AG09309 (cell line): ENCODE measurements around the gene ARF3.
"Not testable (repeated sequence)": the region's sequence is repeated elsewhere in the genome, so short reads cannot be mapped to it uniquely, and the experiment has no call there.

Experiments used
- DNase-seq: peaks from one replicate; pipeline ENCODE4 v3.0.0-alpha.2; 2010; ENCODE audit warnings: low read depth
- H3K4me3 ChIP-seq: 2 replicates; pipeline ENCODE4 v1.5.1; 2011; ENCODE audit warnings: mild to moderate bottlenecking, low read depth, low read length, moderate library complexity; ENCODE audit not compliant: control insufficient read depth
- CTCF ChIP-seq: IDR thresholded peaks from 2 replicates; pipeline ENCODE4 v1.5.1; 2011; ENCODE audit warnings: mild to moderate bottlenecking, low read depth, low read length, inconsistent platforms; ENCODE audit not compliant: insufficient read depth, control insufficient read depth; ENCODE audit errors: missing control alignments

The ARF3 gene

GRCh38 chr12:48924617-48925303 lies 32.5 kb downstream of the ARF3 start:
- DNase-seq, result no peak
- peak overlapping the region; percentile 72 for H3K4me3 ChIP-seq
- peak; percentile 59 for TF ChIP-seq CTCF

- no peak for TF ChIP-seq CTCF
- no peak overlapping the region for H3K4me3 ChIP-seq
- no peak for DNase-seq
Measured at GRCh38 chr12:48923117-48923516, 34.2 kb downstream of the ARF3 start.

GRCh38 chr12:48917857-48918537 lies 39.3 kb downstream of the ARF3 start:
- DNase-seq, result no peak
- no peak for TF ChIP-seq CTCF
- no peak overlapping the region for H3K4me3 ChIP-seq

- no peak for DNase-seq
- TF ChIP-seq CTCF, result no peak
- H3K4me3 ChIP-seq, result no peak overlapping the region
Measured at GRCh38 chr12:48910196-48910595, 47.1 kb downstream of the ARF3 start.

- DNase-seq, H3K4me3 ChIP-seq: not testable (repeated sequence)
Measured at GRCh38 chr12:48909698-48910097, 47.6 kb downstream of the ARF3 start.

GRCh38 chr12:48907245-48907644 lies 50.0 kb downstream of the ARF3 start:
- H3K4me3 ChIP-seq, result no peak overlapping the region
- TF ChIP-seq CTCF, result no peak
- no peak for DNase-seq

- no peak for DNase-seq
- TF ChIP-seq CTCF, result peak; percentile 64
- H3K4me3 ChIP-seq, result peak overlapping the region; percentile 40
Measured at GRCh38 chr12:48903982-48904411, 53.3 kb downstream of the ARF3 start.
